Islet precursor cell (in vitro differentiated cells): ENCODE data around the gene SV2C.

ENCODE experiments used
- DNase-seq: peaks from one replicate; pipeline ENCODE4 v3.0.0-alpha.2; 2018

SV2C gene

GRCh38 chr5:76165711-76166374, 82.7 kb downstream of the SV2C start:
- no peak for DNase-seq

DNA sequence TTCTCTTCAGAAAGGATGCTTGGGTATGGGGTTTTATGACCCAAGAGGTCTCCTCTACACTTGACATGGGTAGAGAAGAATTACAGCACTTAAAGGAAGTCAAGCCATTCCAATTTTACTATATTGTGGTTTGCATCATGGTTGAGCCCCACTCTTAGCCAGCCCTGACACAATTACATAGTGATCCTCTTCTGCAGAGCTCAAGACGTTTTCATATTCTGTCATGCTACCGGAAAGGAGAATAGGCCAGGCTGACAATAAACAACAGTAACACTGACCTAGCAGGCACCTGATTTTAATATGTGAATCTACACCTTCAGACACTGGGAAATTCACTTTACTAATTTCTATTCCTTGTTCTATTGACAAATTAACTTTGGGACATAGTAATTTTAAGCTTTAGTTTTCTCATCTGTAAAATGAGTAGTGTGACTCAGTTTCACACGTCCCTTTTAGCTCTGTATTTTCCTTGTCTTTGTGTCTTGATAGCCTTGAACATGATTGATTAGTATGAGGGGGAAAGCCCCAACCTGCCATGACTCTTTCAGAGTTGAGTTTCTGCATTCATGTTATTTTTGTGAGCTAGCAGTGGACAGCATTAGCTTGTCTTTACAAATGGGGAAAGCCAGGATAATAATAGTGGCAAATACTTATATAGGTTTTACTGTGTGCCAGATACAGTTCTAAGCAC, 83.8 kb downstream of the SV2C start:
- DNase-seq: no peak

DNA sequence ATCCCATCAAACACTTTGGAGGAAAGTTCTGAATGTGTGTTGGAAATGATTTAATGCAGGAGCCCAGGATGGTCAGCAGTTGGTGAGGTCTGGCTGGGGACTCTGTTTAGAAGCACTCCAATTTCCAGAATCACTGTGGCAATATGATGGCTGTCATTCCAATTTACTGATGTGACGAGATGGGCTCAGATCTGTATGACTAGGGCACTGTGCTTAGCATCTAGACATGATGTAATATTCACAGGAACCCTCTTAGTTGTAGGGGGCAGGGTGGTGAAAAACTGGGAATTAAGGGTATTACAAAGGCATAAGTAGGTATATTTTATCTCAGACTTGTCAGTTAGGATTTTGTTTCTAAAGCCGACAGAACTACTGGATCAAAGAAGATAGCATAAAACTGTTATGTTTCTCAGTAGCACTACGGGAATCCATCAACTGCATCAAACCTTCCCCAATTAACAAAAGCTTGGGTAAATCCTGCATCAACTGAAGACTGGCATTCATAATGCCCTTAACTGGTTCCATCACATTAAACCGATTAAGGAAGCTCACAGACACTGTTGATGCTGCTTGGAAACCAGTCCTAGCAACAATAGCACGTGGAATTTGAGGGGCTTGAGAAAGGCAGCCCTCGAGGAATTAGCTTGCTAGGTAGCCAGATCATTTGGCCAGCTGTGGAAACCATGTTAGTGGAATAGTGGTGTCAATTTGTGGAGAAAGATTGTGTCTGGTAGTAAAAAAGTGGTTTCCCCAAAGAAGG, 86.1 kb downstream of the SV2C start:
- DNase-seq: no peak

GRCh38 chr5:76174101-76174500, 90.9 kb downstream of the SV2C start:
- no peak for DNase-seq

DNA sequence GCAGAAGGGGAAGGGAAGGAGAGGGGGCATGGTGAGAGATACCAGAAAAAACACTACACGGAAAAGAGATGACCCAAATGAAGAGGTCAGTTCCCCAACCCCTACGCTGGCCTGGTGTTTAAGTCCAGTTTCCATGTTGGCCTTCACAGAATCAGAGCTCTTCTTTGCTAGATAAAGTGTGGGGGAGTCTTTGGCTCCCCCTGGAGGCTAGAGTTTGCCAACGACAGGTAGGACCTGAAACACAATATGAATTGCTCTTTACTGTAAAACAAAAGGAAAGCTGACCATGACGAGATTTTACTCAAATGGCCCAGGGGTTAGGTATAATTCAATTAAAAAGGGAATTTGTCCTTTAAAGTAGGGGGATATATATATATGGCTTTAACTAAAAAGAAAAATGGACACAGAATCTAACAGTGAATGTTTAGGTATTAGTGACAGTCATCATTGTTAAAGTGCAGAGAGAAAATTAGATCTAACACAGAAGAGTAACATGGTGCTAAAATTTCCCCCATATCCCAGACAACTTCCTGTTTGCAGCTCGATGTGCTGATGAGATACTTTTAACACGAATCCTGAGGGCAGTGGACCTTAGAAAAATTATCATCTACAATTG, 92.0 kb downstream of the SV2C start:
- DNase-seq: peak; percentile 72

DNA sequence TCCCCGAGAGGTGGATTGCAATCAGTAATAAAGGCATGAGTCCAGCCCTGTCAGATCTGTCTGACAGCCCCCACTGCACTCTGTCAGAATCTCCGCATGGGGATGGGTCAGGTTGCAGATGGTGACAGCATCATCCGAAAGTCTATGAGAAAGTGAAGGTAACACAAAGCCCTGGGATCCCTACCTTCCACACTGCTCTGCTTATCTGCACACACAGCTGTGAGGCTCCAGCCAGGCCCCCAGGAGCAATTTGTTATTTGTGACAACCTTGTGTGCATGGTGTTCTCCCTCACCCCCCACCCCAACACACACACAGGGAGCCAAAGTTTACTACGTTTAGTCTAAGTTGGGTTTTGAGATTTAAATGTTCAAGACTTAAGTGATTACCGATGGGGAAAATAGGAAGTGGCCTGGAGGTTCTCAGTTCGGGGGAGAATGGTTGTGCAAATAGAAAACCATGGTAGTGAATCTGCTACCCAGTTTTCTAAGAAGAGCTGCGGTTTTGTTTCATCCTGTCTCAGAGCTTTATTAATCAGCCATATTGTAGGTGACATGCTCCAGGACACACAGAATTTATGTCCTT, 92.7 kb downstream of the SV2C start:
- no peak for DNase-seq

DNA sequence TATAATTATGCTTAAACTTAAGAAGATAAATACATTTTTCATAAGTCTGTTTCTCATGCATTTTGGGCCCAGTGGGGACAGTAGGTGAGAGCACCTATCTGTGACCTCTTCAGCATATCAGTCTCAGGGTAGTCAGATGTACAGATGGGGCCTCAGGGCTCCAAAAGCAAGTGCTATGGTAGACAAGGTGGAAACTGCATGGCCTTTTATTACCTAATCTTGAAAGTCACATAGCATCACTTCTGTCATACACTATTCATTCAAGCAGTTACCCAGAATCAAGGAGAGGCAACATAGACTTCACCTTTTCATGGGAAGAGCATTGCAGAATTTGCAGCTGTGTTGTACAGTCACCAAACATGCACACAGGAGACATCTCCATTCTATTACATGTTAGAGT, 94.8 kb downstream of the SV2C start:
- no peak for DNase-seq

GRCh38 chr5:76178913-76179312, 95.7 kb downstream of the SV2C start:
- no peak for DNase-seq

GRCh38 chr5:76180814-76181805, 97.9 kb downstream of the SV2C start:
- peak; percentile 81 for DNase-seq

DNA sequence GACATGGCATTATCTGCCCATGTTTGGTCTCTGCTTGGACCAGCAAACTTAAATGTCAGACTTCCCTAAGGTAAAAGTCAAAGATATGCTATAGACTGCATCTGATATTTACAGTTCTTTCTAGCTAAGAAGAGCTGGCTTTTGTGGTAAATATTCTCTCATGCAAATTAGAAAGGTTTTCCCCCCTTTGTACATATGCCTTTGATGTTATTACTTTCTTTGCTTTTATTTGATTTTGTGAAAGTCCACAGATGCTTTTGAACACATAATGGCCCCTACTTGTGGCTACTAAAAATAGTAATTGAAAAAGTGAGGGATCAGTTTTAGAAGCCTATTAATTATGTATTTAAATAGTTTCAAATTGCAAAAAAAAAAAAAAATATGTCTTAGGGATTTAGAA, 104.2 kb downstream of the SV2C start:
- no peak for DNase-seq

GRCh38 chr5:76190356-76190755, 107.2 kb downstream of the SV2C start:
- no peak for DNase-seq

GRCh38 chr5:76192837-76193236, 109.7 kb downstream of the SV2C start:
- DNase-seq: no peak

- no peak for DNase-seq
These were observed 110.5 kb downstream of the SV2C start for GRCh38 chr5:76193635-76194034.

DNA sequence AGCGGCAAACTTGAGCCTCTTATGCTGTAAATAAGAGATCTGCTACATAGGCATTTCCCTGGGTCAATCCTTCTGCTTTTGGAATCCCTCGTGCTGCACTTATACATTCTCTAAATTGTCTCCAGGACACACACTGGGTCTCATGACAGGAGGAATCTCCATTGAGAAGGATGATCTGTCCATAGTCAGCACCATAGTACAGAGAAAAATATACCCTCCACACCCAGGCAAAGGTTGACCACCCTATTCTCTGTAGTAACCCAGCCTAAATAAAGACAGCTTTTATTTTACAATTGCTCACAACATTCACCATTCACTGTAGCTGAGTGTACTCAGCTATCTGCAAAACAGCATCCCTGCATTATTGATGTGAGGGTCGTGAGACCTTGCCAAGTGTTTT, 111.2 kb downstream of the SV2C start:
- no peak for DNase-seq

- DNase-seq: no peak
These were observed 113.3 kb downstream of the SV2C start for GRCh38 chr5:76196457-76196856.

DNA sequence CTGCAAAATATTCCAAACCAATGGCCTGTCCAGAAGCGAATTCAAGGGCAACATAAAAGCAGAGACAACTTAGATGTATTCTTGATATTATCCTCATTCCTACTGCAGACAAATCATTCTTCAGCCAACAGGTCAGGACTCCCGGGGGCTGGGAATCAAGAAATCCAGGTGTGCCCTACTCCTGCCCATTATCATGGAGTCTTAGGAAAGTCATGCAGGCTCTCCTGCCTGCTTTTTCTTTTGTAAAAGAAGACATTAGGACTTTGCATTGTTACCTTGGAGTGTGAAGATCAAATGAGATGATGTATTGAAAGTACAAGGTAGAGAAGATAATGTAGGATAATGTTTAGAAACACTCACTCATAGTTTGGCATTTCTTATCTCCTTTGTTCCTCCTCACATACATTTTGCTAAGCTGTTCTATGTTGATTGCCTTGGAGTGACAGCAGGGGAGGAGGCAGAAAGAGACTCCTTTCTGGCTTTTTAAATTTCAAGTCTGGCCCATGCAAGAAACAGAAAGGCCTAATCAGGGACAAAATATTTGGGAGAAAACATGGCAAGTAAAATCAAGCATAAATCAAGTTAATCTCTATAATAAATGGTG, 113.8 kb downstream of the SV2C start:
- no peak for DNase-seq

GRCh38 chr5:76197726-76198125, 114.5 kb downstream of the SV2C start:
- no peak for DNase-seq

- DNase-seq: peak; percentile 58
These were observed 116.4 kb downstream of the SV2C start for GRCh38 chr5:76199336-76200318.

GRCh38 chr5:76202182-76202581, 119.0 kb downstream of the SV2C start:
- DNase-seq: no peak

DNA sequence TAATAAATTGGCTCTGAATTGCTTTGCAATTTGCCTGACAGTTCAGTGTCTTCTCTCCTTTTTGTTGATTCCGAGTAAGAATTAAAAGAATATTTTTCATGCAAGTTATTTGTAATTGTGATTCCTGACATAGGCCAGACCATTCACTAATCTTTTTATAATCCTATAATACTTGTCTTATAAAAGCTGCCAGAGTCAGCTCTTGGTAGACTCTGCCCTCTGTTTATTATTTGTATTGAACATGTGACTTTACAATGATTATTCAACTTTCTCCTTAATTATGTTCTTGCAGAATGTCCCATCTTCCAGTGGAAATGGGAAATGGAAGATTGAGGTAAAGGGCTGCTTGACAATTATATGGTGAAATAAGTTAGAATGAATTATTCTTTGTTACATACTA, 121.0 kb downstream of the SV2C start:
- no peak for DNase-seq
